MM.1S (cell line): ENCODE results near the gene LMOD3.

Experiments used
- DNase-seq: peaks from one replicate; pipeline ENCODE4 v3.0.0-alpha.2; 2015
- H2AFZ ChIP-seq: fragments of 300-600 bp; sonication (generic); 2 replicates; pipeline ENCODE4 v1.6.0; 2016; ENCODE audit warnings: antibody characterized with exemption, low read length
- H3F3A ChIP-seq: fragments of 300-600 bp; sonication (generic); 2 replicates; pipeline ENCODE4 v1.6.1; 2016; ENCODE audit warnings: mild to moderate bottlenecking, antibody characterized with exemption, low read length, moderate library complexity, mixed read lengths; ENCODE audit not compliant: insufficient read depth
- H3K27ac ChIP-seq: fragments of 300-600 bp; sonication (generic); 2 replicates; pipeline ENCODE4 v1.5.1; 2016; ENCODE audit warnings: mild to moderate bottlenecking, low read length
- H3K27me3 ChIP-seq: fragments of 300-600 bp; sonication (generic); replicated peaks from 2 replicates; pipeline ENCODE4 v1.6.0; 2016; ENCODE audit warnings: low read length; ENCODE audit not compliant: insufficient read depth
- H3K36me3 ChIP-seq: fragments of 300-600 bp; sonication (generic); replicated peaks from 2 replicates; pipeline ENCODE4 v1.6.1; 2016; ENCODE audit warnings: mild to moderate bottlenecking, low read length, mixed read lengths; ENCODE audit not compliant: insufficient read depth
- H3K4me1 ChIP-seq: fragments of 300-600 bp; sonication (generic); 2 replicates; pipeline ENCODE4 v1.6.1; 2016; ENCODE audit warnings: low read length, mixed read lengths
- H3K4me2 ChIP-seq: fragments of 300-600 bp; sonication (generic); 2 replicates; pipeline ENCODE4 v1.6.0; 2016; ENCODE audit warnings: low read depth, low read length
- H3K4me3 ChIP-seq: fragments of 300-600 bp; sonication (generic); 2 replicates; pipeline ENCODE4 v1.5.1; 2016; ENCODE audit warnings: low read length, mixed read lengths
- H3K79me2 ChIP-seq: fragments of 300-600 bp; sonication (generic); 2 replicates; pipeline ENCODE4 v1.6.1; 2016; ENCODE audit warnings: mixed run types, low read length, mixed read lengths
- H3K9ac ChIP-seq: fragments of 300-600 bp; sonication (generic); 2 replicates; pipeline ENCODE4 v1.6.1; 2016; ENCODE audit warnings: low read length, mixed read lengths
- H3K9me2 ChIP-seq: fragments of 300-600 bp; sonication (generic); replicated peaks from 2 replicates; pipeline ENCODE4 v1.6.1; 2016; ENCODE audit warnings: mild to moderate bottlenecking, low read length, mixed read lengths; ENCODE audit not compliant: insufficient read depth
- H3K9me3 ChIP-seq: fragments of 300-600 bp; sonication (generic); replicated peaks from 2 replicates; pipeline ENCODE4 v1.6.1; 2016; ENCODE audit warnings: mild to moderate bottlenecking, low read length, mixed read lengths; ENCODE audit not compliant: insufficient read depth
- H4K20me1 ChIP-seq: fragments of 300-600 bp; sonication (generic); 2 replicates; pipeline ENCODE4 v1.6.1; 2016; ENCODE audit warnings: mild to moderate bottlenecking, low read length, moderate library complexity, mixed read lengths; ENCODE audit not compliant: insufficient read depth
- EZH2 ChIP-seq: fragments of 300-600 bp; sonication (generic); optimal IDR thresholded peaks from 2 replicates; pipeline ENCODE3; 2017; ENCODE audit warnings: low read depth, mild to moderate bottlenecking, antibody characterized with exemption, low read length, mixed read lengths
- EZH2phosphoT487 ChIP-seq: fragments of 300-600 bp; sonication (generic); IDR thresholded peaks from 2 replicates; pipeline ENCODE4 v1.6.1; 2018; ENCODE audit warnings: antibody characterized with exemption, low read length
- TF ChIP-seq, protein P1 (sequence below): fragments of 300-600 bp; sonication (generic); IDR thresholded peaks from 2 replicates; pipeline ENCODE4 v1.5.1; 2016; ENCODE audit warnings: antibody characterized with exemption, low read length, mixed read lengths

LMOD3 gene

DNA sequence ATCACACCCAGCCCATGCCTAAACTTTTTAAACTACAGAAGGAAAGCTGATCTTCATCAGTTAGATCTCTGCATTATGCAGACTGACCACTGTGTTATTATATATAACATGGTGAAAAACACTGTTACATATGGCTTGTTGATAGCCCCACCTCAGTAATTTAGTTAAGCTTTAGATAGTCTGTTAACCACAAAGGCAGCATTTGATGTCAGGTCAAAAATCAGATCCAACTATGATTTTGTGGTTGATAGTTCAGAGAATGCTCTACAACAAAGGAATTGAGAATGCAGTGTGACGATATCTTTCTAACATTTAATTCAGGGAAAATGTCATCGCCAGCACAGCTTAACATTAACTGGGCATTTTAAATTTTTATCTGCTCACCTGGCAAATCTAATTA lies 37.7 kb upstream of the LMOD3 start:
- H2AFZ ChIP-seq: no peak overlapping the region
- H3K9ac ChIP-seq: no peak overlapping the region
- TF ChIP-seq EZH2phosphoT487 (no peak), EZH2 (no peak)
- TF ChIP-seq, protein P1, sequence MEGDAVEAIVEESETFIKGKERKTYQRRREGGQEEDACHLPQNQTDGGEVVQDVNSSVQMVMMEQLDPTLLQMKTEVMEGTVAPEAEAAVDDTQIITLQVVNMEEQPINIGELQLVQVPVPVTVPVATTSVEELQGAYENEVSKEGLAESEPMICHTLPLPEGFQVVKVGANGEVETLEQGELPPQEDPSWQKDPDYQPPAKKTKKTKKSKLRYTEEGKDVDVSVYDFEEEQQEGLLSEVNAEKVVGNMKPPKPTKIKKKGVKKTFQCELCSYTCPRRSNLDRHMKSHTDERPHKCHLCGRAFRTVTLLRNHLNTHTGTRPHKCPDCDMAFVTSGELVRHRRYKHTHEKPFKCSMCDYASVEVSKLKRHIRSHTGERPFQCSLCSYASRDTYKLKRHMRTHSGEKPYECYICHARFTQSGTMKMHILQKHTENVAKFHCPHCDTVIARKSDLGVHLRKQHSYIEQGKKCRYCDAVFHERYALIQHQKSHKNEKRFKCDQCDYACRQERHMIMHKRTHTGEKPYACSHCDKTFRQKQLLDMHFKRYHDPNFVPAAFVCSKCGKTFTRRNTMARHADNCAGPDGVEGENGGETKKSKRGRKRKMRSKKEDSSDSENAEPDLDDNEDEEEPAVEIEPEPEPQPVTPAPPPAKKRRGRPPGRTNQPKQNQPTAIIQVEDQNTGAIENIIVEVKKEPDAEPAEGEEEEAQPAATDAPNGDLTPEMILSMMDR: no peak
- no peaks in the 10 kb centered on the region for H3K27me3 ChIP-seq
- H3K9me3 ChIP-seq: no peaks in the 10 kb centered on the region
- DNase-seq: no peak
- H3K27ac ChIP-seq: no peak overlapping the region
- H3K4me1 ChIP-seq: no peaks in the 10 kb centered on the region
- no peaks in the 10 kb centered on the region for H3F3A ChIP-seq
- H4K20me1 ChIP-seq: no peaks in the 10 kb centered on the region
- H3K4me2 ChIP-seq: no peak overlapping the region
- H3K36me3 ChIP-seq: no peaks in the 10 kb centered on the region
- no peaks in the 10 kb centered on the region for H3K79me2 ChIP-seq
- H3K9me2 ChIP-seq: no peaks in the 10 kb centered on the region
- H3K4me3 ChIP-seq: no peak overlapping the region

DNA sequence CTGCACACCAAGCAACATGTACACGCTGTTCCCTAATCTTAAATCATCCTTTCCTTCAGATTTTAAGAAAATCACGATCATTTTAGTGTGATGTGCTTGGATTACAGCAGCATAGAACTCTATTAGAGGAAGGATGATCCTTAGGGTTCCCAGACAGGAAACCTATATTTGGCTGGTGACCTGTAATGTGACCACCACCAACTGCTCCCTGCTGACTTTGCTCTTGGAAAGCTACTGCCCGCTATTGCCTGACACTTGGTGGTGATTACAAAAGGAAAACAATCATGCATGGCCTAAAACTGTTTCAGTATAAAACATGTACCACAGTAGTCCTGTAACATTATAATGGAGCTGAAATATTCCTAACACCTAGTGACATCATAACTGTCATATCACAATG lies 27.2 kb upstream of the LMOD3 start:
- no peaks in the 10 kb centered on the region for H3K9me2 ChIP-seq
- H3K4me3 ChIP-seq: no peak overlapping the region
- DNase-seq: no peak
- no peaks in the 10 kb centered on the region for H4K20me1 ChIP-seq
- no peaks in the 10 kb centered on the region for H3K9me3 ChIP-seq
- H3K27ac ChIP-seq: no peak overlapping the region
- TF ChIP-seq, protein P1: no peak
- TF ChIP-seq EZH2: no peak
- no peak for TF ChIP-seq EZH2phosphoT487
- H3F3A ChIP-seq: no peaks in the 10 kb centered on the region
- no peaks in the 10 kb centered on the region for H3K36me3 ChIP-seq
- H3K27me3 ChIP-seq: no peaks in the 10 kb centered on the region
- no peak overlapping the region for H3K4me2 ChIP-seq
- H2AFZ ChIP-seq: no peak overlapping the region
- no peaks in the 10 kb centered on the region for H3K4me1 ChIP-seq
- no peak overlapping the region for H3K9ac ChIP-seq
- H3K79me2 ChIP-seq: no peaks in the 10 kb centered on the region

DNA sequence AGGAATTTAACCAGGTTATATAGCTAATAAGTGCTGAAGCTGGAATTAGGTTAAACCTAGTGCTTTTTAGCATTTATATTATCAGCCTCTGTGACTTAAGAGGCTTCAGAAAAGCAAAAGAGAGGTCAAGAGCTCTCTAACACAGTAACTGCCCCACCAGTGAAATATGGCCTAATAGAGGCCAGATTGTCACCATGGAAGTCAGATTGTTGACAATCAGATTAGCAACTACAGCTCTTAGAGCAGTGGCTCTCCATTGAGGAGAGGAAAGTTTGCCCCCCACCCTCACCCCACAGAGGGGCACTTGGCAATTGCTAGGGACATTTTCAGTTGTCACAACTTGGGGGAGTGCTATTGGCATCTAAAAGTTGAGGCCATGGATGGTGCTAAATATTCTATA lies 23.3 kb upstream of the LMOD3 start:
- Histone ChIP-seq H2AFZ (no peak overlapping the region), H3K36me3 (no peaks in the 10 kb centered on the region), H3K4me2 (no peak overlapping the region), H4K20me1 (no peaks in the 10 kb centered on the region), H3K9ac (no peak overlapping the region), H3F3A (no peaks in the 10 kb centered on the region), H3K4me3 (no peak overlapping the region), H3K79me2 (no peaks in the 10 kb centered on the region), H3K4me1 (no peaks in the 10 kb centered on the region), H3K9me2 (no peaks in the 10 kb centered on the region), H3K27ac (no peak overlapping the region), H3K27me3 (no peaks in the 10 kb centered on the region), H3K9me3 (no peaks in the 10 kb centered on the region)
- TF ChIP-seq, protein P1: no peak
- no peak for TF ChIP-seq EZH2phosphoT487
- TF ChIP-seq EZH2: no peak
- DNase-seq: no peak
